H1 (cell line): ENCODE data around the gene DNER. TPM values are rescaled to one million over a fixed set of nuclear protein-coding genes. Genes with fewer than 3 reads are reported as not detected.

ENCODE experiments used
- KDM1A ChIP-seq: fragments of 200-600, 300-600 bp; sonication (generic); IDR thresholded peaks from 2 replicates; pipeline ENCODE4 v1.7.1; 2016; ENCODE audit warnings: mild to moderate bottlenecking, low read length, borderline replicate concordance
- RBBP5 ChIP-seq: IDR thresholded peaks from 2 replicates; pipeline ENCODE4 v1.7.1; 2012; ENCODE audit warnings: low read depth, mild to moderate bottlenecking, inconsistent platforms, low read length, moderate library complexity, borderline replicate concordance
- TAF7 ChIP-seq: optimal IDR thresholded peaks from 2 replicates; pipeline ENCODE3; 2011; ENCODE audit warnings: low read depth, mild to moderate bottlenecking, inconsistent platforms, low read length, moderate library complexity, borderline replicate concordance
- polyA plus RNA-seq, 7 experiments: library from polyadenylated mRNA; depleted of rRNA in 3 of 7; stranded (reverse) in 5 of 7; unstranded in 2 of 7; fragments of >200 nt in 5 of 7; fragments of 200-250 nt in 2 of 7; gene quantifications; 1 replicate in 5 of 7; 2 replicates in 1 of 7; 4 replicates in 1 of 7; pipeline versions ENCODE4 v1.2.1 to v1.2.3, GENCODE V29; 2011 to 2013; ENCODE audit warnings: missing spikeins in 2 of 7, mixed read lengths in 2 of 7
- total RNA-seq: library from RNA; stranded (reverse); fragmentation: NEBNext Ultra II Directional; extraction: Animal tissue kit (Norgen Biotek cat#: 25700); gene quantifications from 2 replicates; pipeline ENCODE4 v1.2.1, GENCODE V29; 2021

DNER gene
- total and polyA plus RNA-seq, 2 of the 8 experiments (the other 6 are each of a cell fraction or from before 2014, with no cell fraction given) = 6.8 to 16.3 TPM

GRCh38 chr2:229640636-229641035 is 73.7 kb downstream of the DNER start (continued):
- TF ChIP-seq TAF7 (no peak), RBBP5 (no peak), KDM1A (no peak)
